ENCODE data around the gene GPAT2. TPM values are rescaled to one million over a fixed set of nuclear protein-coding genes. Genes with fewer than 3 reads are reported as not detected.
A peak's percentile ranks its signal among the peaks of the same experiment; 100 is the strongest.
"Not testable (repeated sequence)": the region's sequence is repeated elsewhere in the genome, so short reads cannot be mapped to it uniquely, and the experiment has no call there.

The GPAT2 gene
- total RNA-seq, 1 experiment from 2014 or later, result not detected

DNA sequence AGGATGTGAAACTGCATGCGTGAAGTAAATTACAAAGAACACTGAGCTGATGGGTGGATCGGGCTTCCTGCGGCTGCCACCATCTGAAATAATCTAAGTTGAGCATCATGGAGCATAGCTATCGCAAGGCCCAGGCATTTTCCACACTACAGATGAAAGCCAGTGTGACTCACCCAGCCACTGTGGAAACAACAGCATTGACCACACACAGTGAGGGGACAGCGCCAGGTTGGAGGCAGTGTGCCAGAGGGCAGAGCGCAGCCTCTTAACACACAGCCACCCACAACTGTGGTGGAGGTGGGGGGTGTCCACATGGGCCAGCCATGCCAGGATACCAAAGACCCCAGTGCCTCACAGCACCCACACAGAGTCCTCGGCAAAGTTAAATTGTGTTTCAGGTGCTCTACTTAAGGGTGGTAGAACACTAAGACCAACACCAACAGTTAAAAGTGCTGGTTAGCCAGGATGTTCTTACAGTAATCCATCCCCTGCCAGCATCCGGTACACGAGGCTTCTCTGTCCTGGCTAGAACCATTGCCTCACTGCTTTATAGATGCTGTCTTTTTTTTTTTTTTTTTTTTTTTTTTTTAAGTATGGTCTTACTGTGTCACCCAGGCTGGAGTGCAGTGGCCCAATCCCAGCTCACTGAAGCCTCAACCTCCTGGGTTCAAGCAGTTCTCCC, 14.7 kb downstream of the GPAT2 start:
- ATAC-seq, result peak; percentile 23

DNA sequence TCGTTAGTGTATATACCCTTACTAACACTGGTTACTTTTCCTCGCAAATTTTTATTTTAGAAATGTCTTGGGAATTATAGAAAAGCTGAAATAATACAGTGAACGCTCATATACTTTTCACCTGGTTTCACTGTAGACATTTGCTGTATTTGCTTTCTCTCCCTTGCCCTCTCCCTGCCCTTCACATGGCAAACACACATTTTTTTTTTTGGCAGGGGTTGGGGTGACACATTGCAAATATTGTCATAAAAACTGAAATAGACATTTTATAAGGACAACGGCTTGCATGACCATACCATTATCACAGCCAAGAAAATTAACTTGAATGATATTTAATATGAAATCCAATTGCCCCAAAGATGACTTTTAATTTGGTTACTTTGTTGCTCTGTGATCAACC, 18.4 kb downstream of the GPAT2 start:
- DNase-seq (peak; percentile 60), ATAC-seq (peak; percentile 86)
- Histone ChIP-seq H3K27ac (ENCODE audit: low read length) (peak overlapping the region; percentile 52), H3K4me2 (ENCODE audit: low read length) (peak overlapping the region; percentile 60)
- H3K36me3 ChIP-seq (ENCODE audit: low read depth, low read length); H4K20me1 ChIP-seq (ENCODE audit: low read length); H3K4me3 ChIP-seq (ENCODE audit: low read length); H3K9me2 ChIP-seq (replicated peaks; ENCODE audit: low read length); BruUV-seq (replicated peaks); intact Hi-C loops (cut with micrococcal nuclease); POLR2A ChIA-PET (ENCODE audit: unreplicated experiment); H3K4me1 ChIP-seq (ENCODE audit: insufficient read depth, low read length); H3K27me3 ChIP-seq (ENCODE audit: low read length); H3K9ac ChIP-seq (ENCODE audit: low read length); H3K9me3 ChIP-seq (ENCODE audit: low read length); H3F3A ChIP-seq (ENCODE audit: low read length, unreplicated experiment); CTCF ChIA-PET; H3K79me2 ChIP-seq (ENCODE audit: low read length); H2AFZ ChIP-seq (ENCODE audit: low read length): not testable (repeated sequence)

More for the DNA sequence above, 14.7 kb downstream of the GPAT2 start:
- H3K36me3 ChIP-seq (ENCODE audit: low read depth, low read length); H3K4me3 ChIP-seq (ENCODE audit: low read length); H3F3A ChIP-seq (ENCODE audit: low read length, unreplicated experiment); H3K79me2 ChIP-seq (ENCODE audit: low read length); H3K9ac ChIP-seq (ENCODE audit: low read length); H3K27ac ChIP-seq (ENCODE audit: low read length); H3K9me2 ChIP-seq (replicated peaks; ENCODE audit: low read length); H3K4me2 ChIP-seq (ENCODE audit: low read length); DNase-seq; POLR2A ChIA-PET (ENCODE audit: unreplicated experiment); H3K27me3 ChIP-seq (ENCODE audit: low read length); H3K4me1 ChIP-seq (ENCODE audit: insufficient read depth, low read length); H3K9me3 ChIP-seq (ENCODE audit: low read length); CTCF ChIA-PET; BruUV-seq (replicated peaks); H2AFZ ChIP-seq (ENCODE audit: low read length); H4K20me1 ChIP-seq (ENCODE audit: low read length); intact Hi-C loops (cut with micrococcal nuclease): not testable (repeated sequence)

DNA sequence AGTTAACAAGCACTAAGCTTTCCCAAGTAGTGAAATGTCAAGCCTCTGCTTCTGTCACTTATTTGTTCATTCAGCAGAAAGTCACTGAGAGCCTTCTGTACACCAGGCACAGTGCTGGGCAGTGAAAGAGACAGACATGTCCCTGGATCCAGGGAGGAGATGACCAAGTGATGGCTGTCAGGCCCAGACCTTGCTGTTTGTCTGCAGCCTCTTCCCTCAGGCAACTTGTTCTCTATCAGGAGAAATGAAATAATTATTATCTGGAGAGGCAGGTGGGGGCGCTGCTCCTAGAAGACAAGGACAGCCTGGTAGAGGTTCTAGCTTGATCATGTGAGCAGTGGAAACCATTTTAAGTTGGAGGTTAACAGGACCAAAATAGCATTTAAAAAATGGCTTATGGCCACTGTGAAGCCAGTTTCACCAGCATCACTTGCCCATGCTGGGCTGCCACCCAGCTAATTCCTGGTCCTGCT, 21.9 kb downstream of the GPAT2 start:
- intact Hi-C loops (cut with micrococcal nuclease); H4K20me1 ChIP-seq (ENCODE audit: low read length); H3K9me3 ChIP-seq (ENCODE audit: low read length); H2AFZ ChIP-seq (ENCODE audit: low read length); DNase-seq; H3F3A ChIP-seq (ENCODE audit: low read length, unreplicated experiment); H3K27ac ChIP-seq (ENCODE audit: low read length); H3K9me2 ChIP-seq (replicated peaks; ENCODE audit: low read length); POLR2A ChIA-PET (ENCODE audit: unreplicated experiment); BruUV-seq (replicated peaks); ATAC-seq; H3K4me2 ChIP-seq (ENCODE audit: low read length); H3K4me3 ChIP-seq (ENCODE audit: low read length); H3K36me3 ChIP-seq (ENCODE audit: low read depth, low read length); CTCF ChIA-PET; H3K27me3 ChIP-seq (ENCODE audit: low read length); H3K79me2 ChIP-seq (ENCODE audit: low read length); H3K9ac ChIP-seq (ENCODE audit: low read length): not testable (repeated sequence)
- H3K4me1 ChIP-seq (ENCODE audit: insufficient read depth, low read length), result peaks cover 11% of the 10 kb centered on the region

DNA sequence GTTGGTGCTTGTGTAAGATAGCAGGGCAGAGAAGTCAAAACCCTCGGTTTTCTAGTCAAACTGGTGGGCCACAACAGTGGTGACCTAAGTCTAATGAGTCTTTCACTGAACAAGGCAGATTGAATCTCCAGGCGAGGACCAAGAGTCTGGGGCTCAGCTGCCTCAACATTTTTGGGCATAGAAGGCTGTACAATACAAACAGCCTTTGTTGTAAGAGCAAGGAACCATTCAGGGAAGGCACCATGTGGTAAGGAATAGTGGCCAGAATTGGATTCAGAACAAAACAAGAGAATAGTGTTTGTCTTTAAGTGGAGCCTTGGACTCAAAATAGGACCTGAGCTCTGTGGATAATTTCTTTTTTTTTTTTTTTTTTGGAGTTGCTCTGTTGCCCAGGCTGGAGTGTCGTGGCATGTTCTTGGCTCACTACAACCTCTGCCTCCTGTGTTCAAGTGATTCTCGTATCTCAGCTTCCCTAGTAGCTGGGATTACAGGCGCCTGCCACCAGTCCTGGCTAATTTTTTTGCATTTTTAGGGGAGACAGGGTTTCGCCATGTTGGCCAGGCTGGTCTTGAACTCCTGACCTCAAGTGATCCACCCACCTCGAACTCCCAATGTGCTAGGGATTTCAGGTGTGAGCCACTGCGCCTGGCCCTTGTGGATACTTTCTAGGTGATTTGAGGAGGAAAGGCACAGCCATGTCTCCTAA, 22.5 kb downstream of the GPAT2 start:
- not testable (repeated sequence) for ATAC-seq

More for the DNA sequence above, 22.5 kb downstream of the GPAT2 start:
- H3K79me2 ChIP-seq (ENCODE audit: low read length); H3K9me3 ChIP-seq (ENCODE audit: low read length); H2AFZ ChIP-seq (ENCODE audit: low read length); H3K9ac ChIP-seq (ENCODE audit: low read length); H4K20me1 ChIP-seq (ENCODE audit: low read length); H3K4me3 ChIP-seq (ENCODE audit: low read length); CTCF ChIA-PET; H3F3A ChIP-seq (ENCODE audit: low read length, unreplicated experiment); H3K36me3 ChIP-seq (ENCODE audit: low read depth, low read length); H3K9me2 ChIP-seq (replicated peaks; ENCODE audit: low read length); H3K4me2 ChIP-seq (ENCODE audit: low read length); H3K27me3 ChIP-seq (ENCODE audit: low read length); intact Hi-C loops (cut with micrococcal nuclease); H3K27ac ChIP-seq (ENCODE audit: low read length); POLR2A ChIA-PET (ENCODE audit: unreplicated experiment); BruUV-seq (replicated peaks); DNase-seq: not testable (repeated sequence)
- H3K4me1 ChIP-seq (ENCODE audit: insufficient read depth, low read length), result peaks cover 11% of the 10 kb centered on the region
